WTC11 (cell line): ENCODE results near the gene SEC16A. TPM values are rescaled to one million over a fixed set of nuclear protein-coding genes. Genes with fewer than 3 reads are reported as not detected.

ENCODE experiments used
- ATAC-seq: fragments of 200-7000 bp; cut with Tn5 transposase; 2 replicates; pipeline ENCODE4 v1.10.0; 2021; ENCODE audit warnings: mild to moderate bottlenecking, moderate library complexity
- CTCF ChIA-PET: fragments of 300-600 bp; sonication (Branson Sonifier 250); formaldehyde crosslinking; loops from one replicate; lab custom pipeline; 2021; ENCODE audit warnings: antibody characterized with exemption; lab: Charles Lee
- POLR2A ChIA-PET: fragments of 350-600 bp; sonication (Branson Sonifier 250); formaldehyde crosslinking; loops from one replicate; lab custom pipeline; 2021; ENCODE audit warnings: antibody characterized with exemption; lab: Charles Lee
- DNase-seq: peaks from one replicate; pipeline ENCODE4 v3.0.0; 2021; ENCODE audit warnings: low spot score
- H3K27ac Mint-ChIP-seq: 2 replicates; pipeline ENCODE4 v1.8.0; 2021; ENCODE audit warnings: mixed read lengths
- H3K27me3 Mint-ChIP-seq: 2 replicates; pipeline ENCODE4 v1.8.0; 2021; ENCODE audit warnings: low read depth, mild to moderate bottlenecking, moderate library complexity, mixed read lengths
- H3K36me3 Mint-ChIP-seq: 2 replicates; pipeline ENCODE4 v1.8.0; 2021; ENCODE audit warnings: mixed read lengths
- H3K4me1 Mint-ChIP-seq: 2 replicates; pipeline ENCODE4 v1.8.0; 2022; ENCODE audit warnings: mixed read lengths
- H3K4me3 Mint-ChIP-seq: 2 replicates; pipeline ENCODE4 v1.8.0; 2021; ENCODE audit warnings: mild to moderate bottlenecking, moderate library complexity, mixed read lengths
- H3K9me3 Mint-ChIP-seq: 2 replicates; pipeline ENCODE4 v1.8.0; 2021; ENCODE audit warnings: mixed read lengths
- E2F5 ChIP-seq: sonication (generic); formaldehyde crosslinking; IDR thresholded peaks from 2 replicates; pipeline ENCODE4 v1.8.1; 2022; ENCODE audit warnings: mild to moderate bottlenecking, moderate library complexity, missing genetic modification reagents
- ELF4 ChIP-seq: sonication (generic); formaldehyde crosslinking; IDR thresholded peaks from 2 replicates; pipeline ENCODE4 v1.8.1; 2022; ENCODE audit warnings: low read depth, mild to moderate bottlenecking, moderate library complexity, missing genetic modification reagents
- FOXP1 ChIP-seq: sonication (generic); formaldehyde crosslinking; IDR thresholded peaks from 2 replicates; pipeline ENCODE4 v1.8.0; 2022; ENCODE audit warnings: missing genetic modification reagents, mild to moderate bottlenecking, moderate library complexity, borderline replicate concordance
- GRHL2 ChIP-seq: fragments of 250-450 bp; sonication (Bioruptor Pico); IDR thresholded peaks from 2 replicates; pipeline ENCODE4 v1.8.0; 2022; ENCODE audit warnings: mild to moderate bottlenecking, moderate library complexity; ENCODE audit not compliant: insufficient replicate concordance, severe bottlenecking
- IRF2 ChIP-seq: sonication (generic); formaldehyde crosslinking; IDR thresholded peaks from 2 replicates; pipeline ENCODE4 v1.8.0; 2022; ENCODE audit warnings: low read depth, missing genetic modification reagents, borderline replicate concordance
- JAZF1 ChIP-seq: fragments of 250-450 bp; sonication (Bioruptor Pico); IDR thresholded peaks from 2 replicates; pipeline ENCODE4 v1.9.0; 2021; ENCODE audit warnings: moderate library complexity, mild to moderate bottlenecking, inconsistent platforms
- MYBL2 ChIP-seq: sonication (generic); formaldehyde crosslinking; IDR thresholded peaks from 2 replicates; pipeline ENCODE4 v1.8.1; 2023; ENCODE audit warnings: mild to moderate bottlenecking, moderate library complexity, missing genetic modification reagents
- NR2C2 ChIP-seq: sonication (generic); formaldehyde crosslinking; IDR thresholded peaks from 2 replicates; pipeline ENCODE4 v1.8.0; 2022; ENCODE audit warnings: mild to moderate bottlenecking, missing genetic modification reagents
- PREB ChIP-seq: sonication (generic); formaldehyde crosslinking; IDR thresholded peaks from 2 replicates; pipeline ENCODE4 v1.8.1; 2022; ENCODE audit warnings: mild to moderate bottlenecking, missing genetic modification reagents, moderate library complexity, borderline replicate concordance
- SP1 ChIP-seq: sonication (generic); formaldehyde crosslinking; conservative IDR thresholded peaks from 2 replicates; pipeline ENCODE4 v1.8.1; 2022; ENCODE audit warnings: missing genetic modification reagents
- TCF7 ChIP-seq: sonication (generic); formaldehyde crosslinking; IDR thresholded peaks from 2 replicates; pipeline ENCODE4 v1.8.0; 2022; ENCODE audit warnings: mild to moderate bottlenecking, low read depth, missing genetic modification reagents, moderate library complexity
- ZNF219 ChIP-seq: sonication (generic); formaldehyde crosslinking; IDR thresholded peaks from 2 replicates; pipeline ENCODE4 v1.8.0; 2023; ENCODE audit warnings: missing genetic modification reagents, mild to moderate bottlenecking, borderline replicate concordance
- ZNF425 ChIP-seq: fragments of 250-450 bp; sonication (Bioruptor Pico); conservative IDR thresholded peaks from 2 replicates; pipeline ENCODE4 v1.9.0; 2021; ENCODE audit warnings: mild to moderate bottlenecking
- total RNA-seq: library from RNA; stranded (reverse); gene quantifications from 3 replicates; pipeline ENCODE4 v1.2.3, GENCODE V29; 2021
- TF ChIP-seq, protein P1 (sequence below): sonication (generic); formaldehyde crosslinking; IDR thresholded peaks from 2 replicates; pipeline ENCODE4 v1.8.1; 2022; ENCODE audit warnings: low read depth, mild to moderate bottlenecking, moderate library complexity, missing genetic modification reagents, borderline replicate concordance
- TF ChIP-seq, protein P2 (sequence below): sonication (generic); formaldehyde crosslinking; IDR thresholded peaks from 2 replicates; pipeline ENCODE4 v1.8.0; 2023; ENCODE audit warnings: missing genetic modification reagents
- TF ChIP-seq, protein P3 (sequence below): sonication (generic); formaldehyde crosslinking; conservative IDR thresholded peaks from 2 replicates; pipeline ENCODE4 v1.8.1; 2023; ENCODE audit warnings: mild to moderate bottlenecking, low read depth, missing genetic modification reagents, moderate library complexity
- TF ChIP-seq, protein P4 (sequence below): fragments of 250-450 bp; sonication (Bioruptor Pico); IDR thresholded peaks from 2 replicates; pipeline ENCODE4 v1.8.0; 2021; ENCODE audit warnings: mild to moderate bottlenecking
- TF ChIP-seq, protein P5 (sequence below): sonication (generic); formaldehyde crosslinking; IDR thresholded peaks from 2 replicates; pipeline ENCODE4 v1.8.0; 2023; ENCODE audit warnings: mild to moderate bottlenecking, missing genetic modification reagents
- TF ChIP-seq, protein P6 (sequence below): fragments of 250-450 bp; sonication (Bioruptor Pico); IDR thresholded peaks from 2 replicates; pipeline ENCODE4 v1.9.0; 2021; ENCODE audit warnings: mild to moderate bottlenecking

Gene SEC16A
- total RNA-seq, 1 experiment from 2014 or later, result 70.9 TPM

DNA sequence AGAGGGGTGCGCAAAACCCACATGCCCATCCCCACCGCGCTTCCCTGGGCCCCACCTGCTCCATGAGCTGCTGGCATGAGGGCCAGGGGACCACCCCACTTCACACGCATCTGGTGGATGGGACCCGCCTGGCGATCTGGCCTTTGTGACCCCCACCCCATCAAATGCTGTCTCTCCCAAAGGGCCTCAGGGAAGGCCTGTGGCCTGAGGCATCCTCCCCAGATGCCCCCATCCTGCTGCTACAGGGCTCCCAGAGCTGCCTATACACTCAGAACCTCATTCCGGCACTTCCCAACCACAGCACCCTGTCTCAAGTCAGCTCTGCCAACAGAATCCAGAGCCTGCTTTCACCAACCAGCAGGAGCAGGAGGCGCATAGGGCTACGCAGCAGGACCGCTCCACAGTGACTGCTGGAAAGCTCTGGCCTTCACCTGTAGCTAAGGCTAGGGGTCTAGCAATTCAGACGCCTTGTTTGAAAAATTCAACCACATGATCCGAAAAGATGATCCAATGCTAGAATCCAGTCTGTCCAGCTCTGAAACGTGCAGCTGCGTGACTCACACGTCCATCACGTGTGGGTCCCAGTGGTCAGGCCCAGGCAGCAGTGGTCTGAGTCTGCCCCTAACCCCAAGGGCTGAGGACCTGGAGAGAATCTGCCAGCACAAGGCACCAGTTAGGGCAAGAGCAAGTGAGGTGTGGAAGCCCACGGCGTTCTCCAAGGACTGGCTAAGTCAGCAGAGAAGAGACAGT, 81.5 kb downstream of the SEC16A start:
- Mint-ChIP-seq H3K27ac (peak overlapping the region; percentile 65; the same call in 1 of the 2 replicates), H3K36me3 (peaks cover 45% of the 10 kb centered on the region), H3K27me3 (no peaks in the 10 kb centered on the region), H3K4me3 (no peak overlapping the region), H3K4me1 (peaks cover 9% of the 10 kb centered on the region), H3K9me3 (no peaks in the 10 kb centered on the region)
- ATAC-seq (no peak), DNase-seq (no peak)
- CTCF ChIA-PET, result interaction anchor here (0.6 to 2.1 kb wide), 18 partner anchors 8 to 285 kb away, joined by 3 to 18 read pairs (median 4); partner anchors contain the start of genes DNLZ, ENTR1 and PMPCA
- TF ChIP-seq ZNF219 (CRISPR knock-in tag) (no peak), IRF2 (no peak), MYBL2 (no peak), PREB (CRISPR knock-in tag) (no peak), SP1 (CRISPR knock-in tag) (no peak), TCF7 (CRISPR knock-in tag) (no peak), GRHL2 (no peak), ZNF425 (no peak), JAZF1 (CRISPR knock-in tag) (no peak), E2F5 (CRISPR knock-in tag) (no peak), NR2C2 (CRISPR knock-in tag) (no peak), ELF4 (CRISPR knock-in tag) (no peak), FOXP1 (CRISPR knock-in tag) (no peak)
- TF ChIP-seq, protein P1, sequence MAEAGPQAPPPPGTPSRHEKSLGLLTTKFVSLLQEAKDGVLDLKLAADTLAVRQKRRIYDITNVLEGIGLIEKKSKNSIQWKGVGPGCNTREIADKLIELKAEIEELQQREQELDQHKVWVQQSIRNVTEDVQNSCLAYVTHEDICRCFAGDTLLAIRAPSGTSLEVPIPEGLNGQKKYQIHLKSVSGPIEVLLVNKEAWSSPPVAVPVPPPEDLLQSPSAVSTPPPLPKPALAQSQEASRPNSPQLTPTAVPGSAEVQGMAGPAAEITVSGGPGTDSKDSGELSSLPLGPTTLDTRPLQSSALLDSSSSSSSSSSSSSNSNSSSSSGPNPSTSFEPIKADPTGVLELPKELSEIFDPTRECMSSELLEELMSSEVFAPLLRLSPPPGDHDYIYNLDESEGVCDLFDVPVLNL (CRISPR knock-in tag), result no peak
- TF ChIP-seq, protein P2, sequence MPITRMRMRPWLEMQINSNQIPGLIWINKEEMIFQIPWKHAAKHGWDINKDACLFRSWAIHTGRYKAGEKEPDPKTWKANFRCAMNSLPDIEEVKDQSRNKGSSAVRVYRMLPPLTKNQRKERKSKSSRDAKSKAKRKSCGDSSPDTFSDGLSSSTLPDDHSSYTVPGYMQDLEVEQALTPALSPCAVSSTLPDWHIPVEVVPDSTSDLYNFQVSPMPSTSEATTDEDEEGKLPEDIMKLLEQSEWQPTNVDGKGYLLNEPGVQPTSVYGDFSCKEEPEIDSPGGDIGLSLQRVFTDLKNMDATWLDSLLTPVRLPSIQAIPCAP, result no peak
- TF ChIP-seq, protein P3, sequence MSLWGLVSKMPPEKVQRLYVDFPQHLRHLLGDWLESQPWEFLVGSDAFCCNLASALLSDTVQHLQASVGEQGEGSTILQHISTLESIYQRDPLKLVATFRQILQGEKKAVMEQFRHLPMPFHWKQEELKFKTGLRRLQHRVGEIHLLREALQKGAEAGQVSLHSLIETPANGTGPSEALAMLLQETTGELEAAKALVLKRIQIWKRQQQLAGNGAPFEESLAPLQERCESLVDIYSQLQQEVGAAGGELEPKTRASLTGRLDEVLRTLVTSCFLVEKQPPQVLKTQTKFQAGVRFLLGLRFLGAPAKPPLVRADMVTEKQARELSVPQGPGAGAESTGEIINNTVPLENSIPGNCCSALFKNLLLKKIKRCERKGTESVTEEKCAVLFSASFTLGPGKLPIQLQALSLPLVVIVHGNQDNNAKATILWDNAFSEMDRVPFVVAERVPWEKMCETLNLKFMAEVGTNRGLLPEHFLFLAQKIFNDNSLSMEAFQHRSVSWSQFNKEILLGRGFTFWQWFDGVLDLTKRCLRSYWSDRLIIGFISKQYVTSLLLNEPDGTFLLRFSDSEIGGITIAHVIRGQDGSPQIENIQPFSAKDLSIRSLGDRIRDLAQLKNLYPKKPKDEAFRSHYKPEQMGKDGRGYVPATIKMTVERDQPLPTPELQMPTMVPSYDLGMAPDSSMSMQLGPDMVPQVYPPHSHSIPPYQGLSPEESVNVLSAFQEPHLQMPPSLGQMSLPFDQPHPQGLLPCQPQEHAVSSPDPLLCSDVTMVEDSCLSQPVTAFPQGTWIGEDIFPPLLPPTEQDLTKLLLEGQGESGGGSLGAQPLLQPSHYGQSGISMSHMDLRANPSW (CRISPR knock-in tag), result no peak
- TF ChIP-seq, protein P4, sequence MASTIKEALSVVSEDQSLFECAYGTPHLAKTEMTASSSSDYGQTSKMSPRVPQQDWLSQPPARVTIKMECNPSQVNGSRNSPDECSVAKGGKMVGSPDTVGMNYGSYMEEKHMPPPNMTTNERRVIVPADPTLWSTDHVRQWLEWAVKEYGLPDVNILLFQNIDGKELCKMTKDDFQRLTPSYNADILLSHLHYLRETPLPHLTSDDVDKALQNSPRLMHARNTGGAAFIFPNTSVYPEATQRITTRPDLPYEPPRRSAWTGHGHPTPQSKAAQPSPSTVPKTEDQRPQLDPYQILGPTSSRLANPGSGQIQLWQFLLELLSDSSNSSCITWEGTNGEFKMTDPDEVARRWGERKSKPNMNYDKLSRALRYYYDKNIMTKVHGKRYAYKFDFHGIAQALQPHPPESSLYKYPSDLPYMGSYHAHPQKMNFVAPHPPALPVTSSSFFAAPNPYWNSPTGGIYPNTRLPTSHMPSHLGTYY (CRISPR knock-in tag), result no peak
- TF ChIP-seq, protein P5, sequence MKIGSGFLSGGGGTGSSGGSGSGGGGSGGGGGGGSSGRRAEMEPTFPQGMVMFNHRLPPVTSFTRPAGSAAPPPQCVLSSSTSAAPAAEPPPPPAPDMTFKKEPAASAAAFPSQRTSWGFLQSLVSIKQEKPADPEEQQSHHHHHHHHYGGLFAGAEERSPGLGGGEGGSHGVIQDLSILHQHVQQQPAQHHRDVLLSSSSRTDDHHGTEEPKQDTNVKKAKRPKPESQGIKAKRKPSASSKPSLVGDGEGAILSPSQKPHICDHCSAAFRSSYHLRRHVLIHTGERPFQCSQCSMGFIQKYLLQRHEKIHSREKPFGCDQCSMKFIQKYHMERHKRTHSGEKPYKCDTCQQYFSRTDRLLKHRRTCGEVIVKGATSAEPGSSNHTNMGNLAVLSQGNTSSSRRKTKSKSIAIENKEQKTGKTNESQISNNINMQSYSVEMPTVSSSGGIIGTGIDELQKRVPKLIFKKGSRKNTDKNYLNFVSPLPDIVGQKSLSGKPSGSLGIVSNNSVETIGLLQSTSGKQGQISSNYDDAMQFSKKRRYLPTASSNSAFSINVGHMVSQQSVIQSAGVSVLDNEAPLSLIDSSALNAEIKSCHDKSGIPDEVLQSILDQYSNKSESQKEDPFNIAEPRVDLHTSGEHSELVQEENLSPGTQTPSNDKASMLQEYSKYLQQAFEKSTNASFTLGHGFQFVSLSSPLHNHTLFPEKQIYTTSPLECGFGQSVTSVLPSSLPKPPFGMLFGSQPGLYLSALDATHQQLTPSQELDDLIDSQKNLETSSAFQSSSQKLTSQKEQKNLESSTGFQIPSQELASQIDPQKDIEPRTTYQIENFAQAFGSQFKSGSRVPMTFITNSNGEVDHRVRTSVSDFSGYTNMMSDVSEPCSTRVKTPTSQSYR (CRISPR knock-in tag), result no peak
- TF ChIP-seq, protein P6, sequence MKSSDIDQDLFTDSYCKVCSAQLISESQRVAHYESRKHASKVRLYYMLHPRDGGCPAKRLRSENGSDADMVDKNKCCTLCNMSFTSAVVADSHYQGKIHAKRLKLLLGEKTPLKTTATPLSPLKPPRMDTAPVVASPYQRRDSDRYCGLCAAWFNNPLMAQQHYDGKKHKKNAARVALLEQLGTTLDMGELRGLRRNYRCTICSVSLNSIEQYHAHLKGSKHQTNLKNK, result no peak
- POLR2A ChIA-PET, result interaction anchor here (0.7 to 1.5 kb wide), 3 partner anchors 8 to 57 kb away, joined by 3 to 4 read pairs (median 3); no protein-coding TSS in a partner anchor
